ENCODE results near the gene MUC7. TPM values are rescaled to one million over a fixed set of nuclear protein-coding genes. Genes with fewer than 3 reads are reported as not detected.

The MUC7 gene
- total RNA-seq, 1 donor from 2014 or later, result not detected

GRCh38 chr4:70530997-70531396, 59.0 kb downstream of the MUC7 start:
- Mint-ChIP-seq H3K27me3 (ENCODE audit: low read depth) (peaks cover 9% of the 10 kb centered on the region), H3K36me3 (ENCODE audit: low read depth) (no peaks in the 10 kb centered on the region), H3K9me3 (ENCODE audit: low read depth) (peaks cover 3% of the 10 kb centered on the region), H3K4me3 (ENCODE audit: unreplicated experiment) (no peak overlapping the region), H3K4me1 (ENCODE audit: low read depth) (no peaks in the 10 kb centered on the region), H3K27ac (ENCODE audit: unreplicated experiment) (no peak overlapping the region)
- TF ChIP-seq CTCF (IDR thresholded peaks at IDR 0.05), result no peak
- DNase-seq (ENCODE audit: low spot score), result no peak

GRCh38 chr4:70531981-70532380, 60.0 kb downstream of the MUC7 start:
- Mint-ChIP-seq H3K27ac (ENCODE audit: unreplicated experiment) (no peak overlapping the region), H3K36me3 (ENCODE audit: low read depth) (no peaks in the 10 kb centered on the region), H3K4me3 (ENCODE audit: unreplicated experiment) (no peak overlapping the region), H3K4me1 (ENCODE audit: low read depth) (no peaks in the 10 kb centered on the region), H3K27me3 (ENCODE audit: low read depth) (peaks cover 6% of the 10 kb centered on the region), H3K9me3 (ENCODE audit: low read depth) (peaks cover 3% of the 10 kb centered on the region)
- peak; percentile 10 for TF ChIP-seq CTCF (IDR thresholded peaks at IDR 0.05)
- DNase-seq (ENCODE audit: low spot score), result no peak

Other genes starting within 250 kb of the MUC7 start
- gene FDCSP, start 246.1 kb upstream of the MUC7 start, total RNA-seq, result not detected in 3 replicates
- not detected in 3 replicates for gene CSN3, start 229.6 kb upstream of the MUC7 start, total RNA-seq
- not detected in 3 replicates for gene CABS1, start 137.2 kb upstream of the MUC7 start, total RNA-seq
- not detected in 3 replicates for gene SMR3A, start 111.4 kb upstream of the MUC7 start, total RNA-seq
- not detected in 3 replicates for gene SMR3B, start 89.1 kb upstream of the MUC7 start, total RNA-seq
- not detected in 3 replicates for gene OPRPN, start 74.3 kb upstream of the MUC7 start, total RNA-seq
- gene AMTN, start 46.4 kb downstream of the MUC7 start, total RNA-seq, result not detected in 3 replicates
- not detected in 3 replicates for gene AMBN, start 120.1 kb downstream of the MUC7 start, total RNA-seq
- gene ENAM, start 156.5 kb downstream of the MUC7 start, total RNA-seq, result not detected in 3 replicates
- gene JCHAIN, start 194.3 kb downstream of the MUC7 start, total RNA-seq, result not detected in 3 replicates
- gene UTP3, start 216.3 kb downstream of the MUC7 start, total RNA-seq, result 23.8 to 31.2 TPM (median 25.7 TPM) in 3 replicates
- gene RUFY3, start 249.8 kb downstream of the MUC7 start, total RNA-seq, result 36.3 to 65.4 TPM (median 39.3 TPM) in 3 replicates

Data from chondrocyte (in vitro differentiated cells).